Stimulated activated naive B cell treated with anti-CD40 and anti-IgM and Interleukin-4, amounts not matched to agents 10 μg/mL and 1 μg/mL and 100 μg/mL, for 72 hours (primary cell): Measurements from ENCODE around the gene JPH3.
A peak's percentile ranks its signal among the peaks of the same experiment; 100 is the strongest.

Experiments
- ATAC-seq, 2 donors: fragments of 150-1000 bp; cut with Tn5 transposase; replicated peaks; 2 replicates each; pipeline ENCODE4 v1.10.0; 2021; ENCODE audit warnings: moderate library complexity in 1 of 2
- DNase-seq: peaks from one replicate; pipeline ENCODE4 v3.0.0; 2021
- H3K27ac Mint-ChIP-seq: one replicate; pipeline ENCODE4 v1.8.0; 2022; ENCODE audit warnings: mild to moderate bottlenecking, mixed read lengths
- H3K27me3 Mint-ChIP-seq, 2 donors: one replicate each; pipeline ENCODE4 v1.8.0; 2022; ENCODE audit warnings: mixed read lengths in 2 of 2
- H3K36me3 Mint-ChIP-seq, 2 donors: one replicate each; pipeline ENCODE4 v1.8.0; 2022; ENCODE audit warnings: mixed read lengths in 2 of 2, mild to moderate bottlenecking in 1 of 2
- H3K4me1 Mint-ChIP-seq, 2 donors: one replicate each; pipeline ENCODE4 v1.8.0; 2022; ENCODE audit warnings: mixed read lengths in 2 of 2, mild to moderate bottlenecking in 1 of 2
- H3K4me3 Mint-ChIP-seq, 2 donors: one replicate each; pipeline ENCODE4 v1.8.0; 2022; ENCODE audit warnings: mild to moderate bottlenecking in 2 of 2, mixed read lengths in 2 of 2, moderate library complexity in 1 of 2
- H3K9me3 Mint-ChIP-seq, 2 donors: one replicate each; pipeline ENCODE4 v1.8.0; 2022; ENCODE audit warnings: mixed read lengths in 2 of 2, mild to moderate bottlenecking in 1 of 2

Gene JPH3

GRCh38 chr16:87685405-87685755, 83.1 kb downstream of the JPH3 start:
- Mint-ChIP-seq H3K27ac (no peak overlapping the region), H3K4me1 (peaks cover 6 to 18% of the 10 kb centered on the region in 2 donors), H3K36me3 (no peaks in the 10 kb centered on the region), H3K9me3 (no peaks in the 10 kb centered on the region), H3K4me3 (no peak overlapping the region), H3K27me3 (peaks cover 6 to 30% of the 10 kb centered on the region in 2 donors)
- ATAC-seq (no peak), DNase-seq (no peak)

DNA sequence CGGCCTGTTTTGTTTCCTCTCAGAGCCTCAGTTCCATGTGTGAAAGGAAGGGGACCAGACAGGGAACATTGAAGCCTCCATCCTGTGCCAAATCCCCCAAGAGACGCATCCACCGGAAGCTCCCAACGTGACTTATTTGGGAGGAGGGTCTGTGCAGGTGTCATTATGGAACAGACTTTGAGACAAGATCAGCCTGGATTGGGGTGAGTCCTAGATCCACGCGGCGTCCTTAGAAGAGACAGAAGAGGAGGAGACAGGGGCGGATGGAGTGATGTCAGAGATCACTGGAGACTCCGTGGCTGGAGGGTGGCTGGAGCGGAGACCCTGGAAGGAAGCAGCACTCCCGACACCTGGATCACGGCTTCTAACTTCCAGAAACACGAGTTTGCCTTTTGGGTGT, 83.5 kb downstream of the JPH3 start:
- Mint-ChIP-seq H3K9me3 (no peaks in the 10 kb centered on the region), H3K27ac (no peak overlapping the region), H3K4me1 (peaks cover 6 to 16% of the 10 kb centered on the region in 2 donors), H3K36me3 (no peaks in the 10 kb centered on the region), H3K4me3 (no peak overlapping the region), H3K27me3 (peaks cover 6 to 30% of the 10 kb centered on the region in 2 donors)
- DNase-seq (no peak), ATAC-seq (no peak)

DNA sequence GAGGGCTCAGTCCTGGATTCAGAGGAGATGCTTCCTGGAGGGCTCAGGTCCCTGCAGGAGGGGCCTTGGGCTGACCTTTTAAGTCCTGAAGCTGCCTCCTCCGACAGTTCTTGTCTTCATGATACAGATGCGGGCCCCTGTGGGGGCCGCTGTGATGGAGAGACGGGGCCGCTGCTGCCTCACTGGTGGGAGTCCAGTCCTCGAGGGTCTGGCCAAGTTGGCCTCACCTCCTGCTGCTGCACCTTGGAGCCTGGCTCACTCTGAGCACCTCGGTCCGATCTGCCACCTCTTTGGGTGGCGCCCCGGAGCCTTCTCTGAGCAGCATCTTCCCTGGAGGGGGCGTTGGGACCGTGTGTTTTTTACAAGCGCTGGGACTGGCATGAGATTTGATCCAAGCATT, 84.4 kb downstream of the JPH3 start:
- H3K4me1 Mint-ChIP-seq: peaks cover 6 to 10% of the 10 kb centered on the region in 2 donors
- H3K36me3 Mint-ChIP-seq: no peaks in the 10 kb centered on the region

GRCh38 chr16:87687126-87687910, 85.0 kb downstream of the JPH3 start:
- no peak for ATAC-seq
- Mint-ChIP-seq H3K27ac (no peak overlapping the region), H3K27me3 (peaks cover 6 to 29% of the 10 kb centered on the region in 2 donors), H3K4me1 (peaks cover 2 to 3% of the 10 kb centered on the region in 2 donors), H3K36me3 (no peaks in the 10 kb centered on the region), H3K4me3 (no peak overlapping the region), H3K9me3 (no peaks in the 10 kb centered on the region)
- DNase-seq: no peak

More for the DNA sequence above, 84.4 kb downstream of the JPH3 start:
- Mint-ChIP-seq H3K9me3 (no peaks in the 10 kb centered on the region), H3K4me3 (no peak overlapping the region), H3K27me3 (peaks cover 6 to 30% of the 10 kb centered on the region in 2 donors), H3K27ac (no peak overlapping the region)
- ATAC-seq (no peak), DNase-seq (no peak)

DNA sequence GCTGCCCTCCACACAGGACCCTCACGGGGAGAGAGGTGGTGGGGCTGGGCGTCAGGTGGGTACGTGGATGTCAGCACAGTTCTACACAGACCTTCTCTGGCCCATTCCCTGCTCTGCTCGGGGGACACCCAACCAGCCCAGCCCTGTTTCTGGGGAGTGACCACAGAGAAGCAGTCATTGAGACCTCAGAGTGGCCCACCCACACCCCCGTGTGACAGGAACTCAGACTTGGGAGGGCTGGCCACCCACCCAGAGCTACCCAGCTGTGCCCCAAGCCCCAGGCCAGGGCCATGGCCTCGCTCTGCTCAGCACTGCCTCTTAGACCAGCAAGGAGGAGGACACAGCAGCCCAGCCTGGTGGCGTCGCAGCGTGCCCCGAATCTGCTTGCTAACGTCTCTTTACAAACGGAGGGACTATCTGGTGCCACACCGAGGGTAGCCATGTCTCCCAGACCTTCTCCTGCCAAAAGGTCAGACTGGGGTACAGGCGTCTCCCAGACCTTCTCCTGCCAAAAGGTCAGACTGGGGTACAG, 85.8 kb downstream of the JPH3 start:
- no peak for ATAC-seq
- no peaks in the 10 kb centered on the region for H3K36me3 Mint-ChIP-seq
- H3K4me3 Mint-ChIP-seq: no peak overlapping the region
- H3K9me3 Mint-ChIP-seq: no peaks in the 10 kb centered on the region
- no peaks in the 10 kb centered on the region for H3K4me1 Mint-ChIP-seq
- no peak overlapping the region for H3K27ac Mint-ChIP-seq
- H3K27me3 Mint-ChIP-seq: peaks cover 6 to 24% of the 10 kb centered on the region in 2 donors
- DNase-seq: no peak

- DNase-seq (no peak), ATAC-seq (no peak)
- Mint-ChIP-seq H3K27ac (no peak overlapping the region), H3K4me1 (no peaks in the 10 kb centered on the region), H3K27me3 (peaks cover 6 to 24% of the 10 kb centered on the region in 2 donors), H3K4me3 (no peak overlapping the region), H3K9me3 (no peaks in the 10 kb centered on the region), H3K36me3 (peaks cover 0 to 3% of the 10 kb centered on the region in 2 donors)
Measured at GRCh38 chr16:87688876-87689815, 86.8 kb downstream of the JPH3 start.

GRCh38 chr16:87689956-87690465, 87.7 kb downstream of the JPH3 start:
- ATAC-seq (no peak), DNase-seq (no peak)
- H3K27ac Mint-ChIP-seq: peak overlapping the region; percentile 54
- H3K4me3 Mint-ChIP-seq: no peak overlapping the region
- H3K36me3 Mint-ChIP-seq: peaks cover 7% of the 10 kb centered on the region in 2 donors
- H3K27me3 Mint-ChIP-seq: peaks cover 6 to 24% of the 10 kb centered on the region in 2 donors
- no peaks in the 10 kb centered on the region for H3K9me3 Mint-ChIP-seq
- peaks cover 0 to 2% of the 10 kb centered on the region in 2 donors for H3K4me1 Mint-ChIP-seq

- no peak for DNase-seq
- peaks cover 0 to 2% of the 10 kb centered on the region in 2 donors for H3K4me1 Mint-ChIP-seq
- no peak overlapping the region for H3K27ac Mint-ChIP-seq
- no peaks in the 10 kb centered on the region for H3K9me3 Mint-ChIP-seq
- no peak for ATAC-seq
- H3K4me3 Mint-ChIP-seq: no peak overlapping the region
- H3K36me3 Mint-ChIP-seq: peaks cover 13 to 15% of the 10 kb centered on the region in 2 donors
- H3K27me3 Mint-ChIP-seq: peaks cover under 1 to 16% of the 10 kb centered on the region in 2 donors
Measured at GRCh38 chr16:87690911-87691685, 88.8 kb downstream of the JPH3 start.

DNA sequence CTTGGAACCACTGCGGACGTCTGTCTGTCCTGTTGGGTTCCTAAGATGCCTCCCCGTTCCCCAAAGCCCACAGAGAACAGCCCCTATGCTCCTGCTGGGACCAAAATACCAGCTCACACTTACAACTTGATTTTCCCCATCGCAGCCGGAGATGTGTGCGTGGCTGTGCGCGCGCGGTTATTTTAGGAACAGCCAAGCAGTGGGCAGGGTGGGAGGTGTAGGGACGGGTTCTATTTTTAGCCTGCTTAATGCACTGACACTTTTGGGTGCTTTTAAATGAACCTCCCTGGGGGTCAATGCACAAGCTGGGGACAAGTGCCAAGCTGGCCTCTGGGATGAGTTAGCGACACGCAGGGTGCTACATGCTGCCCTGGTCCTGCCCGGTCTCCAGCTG, 89.4 kb downstream of the JPH3 start:
- Mint-ChIP-seq H3K4me3 (no peak overlapping the region), H3K36me3 (peaks cover 17 to 19% of the 10 kb centered on the region in 2 donors), H3K27me3 (peaks cover 0 to 12% of the 10 kb centered on the region in 2 donors), H3K4me1 (peaks cover 0 to 2% of the 10 kb centered on the region in 2 donors), H3K27ac (no peak overlapping the region), H3K9me3 (no peaks in the 10 kb centered on the region)
- DNase-seq (no peak), ATAC-seq (no peak)

- DNase-seq (no peak), ATAC-seq (peak in 1 of 2 donors; percentile 31)
- H3K36me3 Mint-ChIP-seq: peaks cover 20 to 22% of the 10 kb centered on the region in 2 donors
- no peak overlapping the region for H3K4me3 Mint-ChIP-seq
- peak overlapping the region; percentile 56 for H3K27ac Mint-ChIP-seq
- H3K9me3 Mint-ChIP-seq: no peaks in the 10 kb centered on the region
- peaks cover 0 to 10% of the 10 kb centered on the region in 2 donors for H3K27me3 Mint-ChIP-seq
- peaks cover 0 to 2% of the 10 kb centered on the region in 2 donors for H3K4me1 Mint-ChIP-seq
Measured at GRCh38 chr16:87692176-87692575, 89.9 kb downstream of the JPH3 start.

DNA sequence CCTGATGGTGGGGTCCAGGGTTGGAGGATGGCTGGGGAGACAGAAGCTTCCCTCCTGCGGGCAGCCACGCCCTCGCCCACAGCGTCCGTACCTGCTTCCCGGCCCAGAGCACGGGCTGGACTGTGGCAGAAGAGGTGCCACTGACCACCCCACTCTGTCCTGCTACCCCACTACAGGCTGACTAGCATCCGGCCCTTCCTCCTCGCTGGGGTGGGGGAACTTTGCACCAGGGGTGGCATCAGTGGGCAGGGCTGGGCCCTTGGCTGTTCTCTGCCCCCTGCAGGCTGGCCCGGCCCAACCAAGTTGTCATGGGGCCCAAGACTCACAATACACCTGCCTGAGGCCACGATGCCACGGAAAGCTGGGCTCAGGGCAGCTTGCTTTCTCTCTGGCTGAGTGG, 90.4 kb downstream of the JPH3 start:
- Mint-ChIP-seq H3K9me3 (no peaks in the 10 kb centered on the region), H3K4me3 (no peak overlapping the region), H3K27ac (no peak overlapping the region)

GRCh38 chr16:87693827-87694226, 91.5 kb downstream of the JPH3 start:
- H3K36me3 Mint-ChIP-seq: peaks cover 31 to 34% of the 10 kb centered on the region in 2 donors
- DNase-seq (no peak), ATAC-seq (no peak)
- H3K4me1 Mint-ChIP-seq: peaks cover 9 to 14% of the 10 kb centered on the region in 2 donors
- no peaks in the 10 kb centered on the region for H3K9me3 Mint-ChIP-seq
- H3K27ac Mint-ChIP-seq: no peak overlapping the region
- no peak overlapping the region for H3K4me3 Mint-ChIP-seq
- no peaks in the 10 kb centered on the region for H3K27me3 Mint-ChIP-seq

More for the DNA sequence above, 90.4 kb downstream of the JPH3 start:
- peaks cover 2 to 3% of the 10 kb centered on the region in 2 donors for H3K4me1 Mint-ChIP-seq
- no peak for DNase-seq
- no peak for ATAC-seq
- peaks cover 24 to 26% of the 10 kb centered on the region in 2 donors for H3K36me3 Mint-ChIP-seq
- H3K27me3 Mint-ChIP-seq: peaks cover 0 to 9% of the 10 kb centered on the region in 2 donors

GRCh38 chr16:87694441-87695125, 92.3 kb downstream of the JPH3 start:
- H3K27me3 Mint-ChIP-seq: no peaks in the 10 kb centered on the region

More at GRCh38 chr16:87694441-87695125, 92.3 kb downstream of the JPH3 start:
- Mint-ChIP-seq H3K36me3 (peaks cover 39% of the 10 kb centered on the region in 2 donors), H3K27ac (no peak overlapping the region), H3K4me3 (no peak overlapping the region), H3K9me3 (no peaks in the 10 kb centered on the region), H3K4me1 (peaks cover 14 to 22% of the 10 kb centered on the region in 2 donors)
- no peak for DNase-seq
- ATAC-seq: no peak
